ENCODE measurements around the gene SUGP1. TPM values are rescaled to one million over a fixed set of nuclear protein-coding genes. Genes with fewer than 3 reads are reported as not detected.

SUGP1 gene
- total RNA-seq, 2 experiments from 2014 or later = 34.6 to 61.4 TPM

DNA sequence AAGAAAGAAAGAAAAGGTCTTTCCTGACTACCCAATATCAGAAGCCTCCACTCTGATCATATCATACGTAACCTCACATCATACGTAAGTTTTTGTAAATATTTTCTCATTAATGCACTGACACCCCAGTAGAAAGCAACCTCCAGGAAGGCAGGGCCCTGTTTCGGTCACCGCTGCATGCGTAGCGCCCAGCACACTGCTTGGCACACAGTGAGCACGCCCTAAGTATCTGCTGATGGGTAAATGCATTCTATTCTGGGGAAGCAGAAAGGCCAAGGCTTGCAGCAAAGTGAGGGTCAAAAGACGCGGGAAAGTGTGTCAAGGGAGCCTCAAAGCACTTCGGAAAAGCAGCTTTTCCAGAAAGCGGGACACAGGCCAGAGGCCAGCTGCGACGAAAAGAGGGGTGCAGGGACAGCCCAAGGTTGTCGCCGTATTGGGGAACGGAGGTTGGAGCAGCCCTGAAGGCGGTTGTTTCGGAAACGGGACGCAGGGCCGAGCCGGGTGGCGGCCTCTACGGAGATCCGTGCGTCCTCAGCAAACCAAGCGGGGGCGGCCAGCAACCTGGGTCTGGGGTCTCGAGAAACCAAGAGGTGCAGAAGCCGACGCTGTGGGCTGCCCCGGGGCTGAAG, 463 bp downstream of the SUGP1 start:
- no TSS peak for BruUV-seq (replicated peaks)
- peak overlapping the region; percentile 93 for H3K4me2 ChIP-seq (ENCODE audit: low read length)
- peaks cover 45% of the 10 kb centered on the region for H3K36me3 ChIP-seq (ENCODE audit: insufficient read depth, low read length)
- intact Hi-C loops (cut with micrococcal nuclease; ENCODE audit: unreplicated experiment) = loop anchor here (1.0 to 10.0 kb wide), 3 partner anchors 115 to 255 kb away; partner anchors contain the start of genes NR2C2AP and SLC25A42
- no peaks in the 10 kb centered on the region for H3K9me3 ChIP-seq (ENCODE audit: low read length)
- peak; percentile 12 for DNase-seq (ENCODE audit: low spot score)
- no peaks in the 10 kb centered on the region for H3K9me2 ChIP-seq (ENCODE audit: insufficient read depth, low read length)
- CTCF ChIA-PET (ENCODE audit: unreplicated experiment) = no interaction called here
- no peak for TF ChIP-seq EZH2phosphoT487 (IDR thresholded peaks at IDR 0.05; ENCODE audit: borderline replicate concordance, low read depth, low read length)
- TF ChIP-seq CTCF (conservative IDR thresholded peaks at IDR 0.05; ENCODE audit: low read length) = no peak
- H3K27ac ChIP-seq (ENCODE audit: low read depth, low read length, poor library complexity, severe bottlenecking) = peak overlapping the region; percentile 68
- peak overlapping the region; percentile 86 for H3K4me3 ChIP-seq (ENCODE audit: low read depth, low read length, poor library complexity, severe bottlenecking)
- H2AFZ ChIP-seq (ENCODE audit: low read length) = peak overlapping the region; percentile 80; the same call in 1 of the 2 replicates
- peaks cover 59% of the 10 kb centered on the region for H3K79me2 ChIP-seq (ENCODE audit: insufficient read depth, low read depth, low read length)
- POLR2A ChIA-PET = interaction anchor here (1.4 kb wide), 1 partner anchor 53 kb away, joined by 3 read pairs; no protein-coding TSS in a partner anchor
- H4K20me1 ChIP-seq (ENCODE audit: insufficient read depth, low read length) = no peaks in the 10 kb centered on the region
- peaks cover 26% of the 10 kb centered on the region for H3K4me1 ChIP-seq (ENCODE audit: insufficient read depth, low read length, poor library complexity, severe bottlenecking)

DNA sequence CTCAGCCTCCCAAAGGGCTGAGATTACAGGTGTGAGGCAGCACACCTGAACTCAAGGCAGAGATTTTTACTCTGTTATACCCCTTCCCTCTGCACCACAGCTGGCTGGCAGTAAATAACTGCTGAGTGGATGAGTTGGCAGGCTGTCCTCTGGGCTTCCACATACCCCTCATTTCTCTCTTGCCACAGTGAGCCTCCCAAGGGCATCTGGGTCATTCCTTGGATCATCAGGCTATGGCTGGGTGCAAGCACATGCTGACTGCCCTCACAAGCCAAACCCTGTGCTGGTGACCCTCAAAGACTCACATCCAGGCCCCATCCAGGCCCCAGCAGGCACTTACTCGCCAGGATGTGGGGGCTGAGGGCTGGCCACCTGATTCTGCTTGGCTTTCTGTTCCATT, 4.2 kb downstream of the SUGP1 start:
- ChIA-PET CTCF (ENCODE audit: unreplicated experiment) (interaction anchor here (0.6 kb wide), 1 partner anchor 20 kb away, joined by 4 read pairs; no protein-coding TSS in a partner anchor), POLR2A (no interaction called here)
- H3K4me2 ChIP-seq (ENCODE audit: low read length) = no peak overlapping the region
- H2AFZ ChIP-seq (ENCODE audit: low read length) = no peak overlapping the region
- no peak overlapping the region for H3K4me3 ChIP-seq (ENCODE audit: low read depth, low read length, poor library complexity, severe bottlenecking)
- peaks cover 23% of the 10 kb centered on the region for H3K79me2 ChIP-seq (ENCODE audit: insufficient read depth, low read depth, low read length)
- TF ChIP-seq CTCF (conservative IDR thresholded peaks at IDR 0.05; ENCODE audit: low read length) = no peak
- TF ChIP-seq EZH2phosphoT487 (IDR thresholded peaks at IDR 0.05; ENCODE audit: borderline replicate concordance, low read depth, low read length) = no peak
- no peak overlapping the region for H3K27ac ChIP-seq (ENCODE audit: low read depth, low read length, poor library complexity, severe bottlenecking)
- H3K36me3 ChIP-seq (ENCODE audit: insufficient read depth, low read length) = peaks cover 49% of the 10 kb centered on the region
- peaks cover 10% of the 10 kb centered on the region for H3K4me1 ChIP-seq (ENCODE audit: insufficient read depth, low read length, poor library complexity, severe bottlenecking)
- no peaks in the 10 kb centered on the region for H4K20me1 ChIP-seq (ENCODE audit: insufficient read depth, low read length)
- DNase-seq (ENCODE audit: low spot score) = no peak
- no peaks in the 10 kb centered on the region for H3K9me2 ChIP-seq (ENCODE audit: insufficient read depth, low read length)
- no peaks in the 10 kb centered on the region for H3K9me3 ChIP-seq (ENCODE audit: low read length)
- intact Hi-C loops (cut with micrococcal nuclease; ENCODE audit: unreplicated experiment) = no loop called here
- no TSS peak for BruUV-seq (replicated peaks)

- Histone ChIP-seq H2AFZ (ENCODE audit: low read length) (no peak overlapping the region), H3K4me1 (ENCODE audit: insufficient read depth, low read length, poor library complexity, severe bottlenecking) (peaks cover 10% of the 10 kb centered on the region), H3K9me3 (ENCODE audit: low read length) (no peaks in the 10 kb centered on the region), H3K4me2 (ENCODE audit: low read length) (no peak overlapping the region), H3K9me2 (ENCODE audit: insufficient read depth, low read length) (no peaks in the 10 kb centered on the region), H3K36me3 (ENCODE audit: insufficient read depth, low read length) (peaks cover 56% of the 10 kb centered on the region), H3K27ac (ENCODE audit: low read depth, low read length, poor library complexity, severe bottlenecking) (no peak overlapping the region), H3K79me2 (ENCODE audit: insufficient read depth, low read depth, low read length) (peaks cover 20% of the 10 kb centered on the region), H4K20me1 (ENCODE audit: insufficient read depth, low read length) (no peaks in the 10 kb centered on the region), H3K4me3 (ENCODE audit: low read depth, low read length, poor library complexity, severe bottlenecking) (no peak overlapping the region)
- TF ChIP-seq CTCF (conservative IDR thresholded peaks at IDR 0.05; ENCODE audit: low read length) (no peak), EZH2phosphoT487 (IDR thresholded peaks at IDR 0.05; ENCODE audit: borderline replicate concordance, low read depth, low read length) (no peak)
- DNase-seq (ENCODE audit: low spot score) = no peak
- CTCF ChIA-PET (ENCODE audit: unreplicated experiment) = interaction anchor here (0.5 to 0.6 kb wide), 2 partner anchors 20 to 520 kb away, joined by 4 to 6 read pairs; no protein-coding TSS in a partner anchor
- POLR2A ChIA-PET = no interaction called here
- BruUV-seq (replicated peaks) = no TSS peak
- intact Hi-C loops (cut with micrococcal nuclease; ENCODE audit: unreplicated experiment) = no loop called here
Measured at GRCh38 chr19:19315444-19315843, 4.9 kb downstream of the SUGP1 start.

All from OCI-LY7 (cell line).